Fibroblast of skin of scalp (primary cell): ENCODE data around the gene COX15.
"Not testable (repeated sequence)": the region's sequence is repeated elsewhere in the genome, so short reads cannot be mapped to it uniquely, and the experiment has no call there.

Experiments
- DNase-seq: peaks from one replicate; pipeline ENCODE4 v3.0.0-alpha.2; 2013

Gene COX15

DNA sequence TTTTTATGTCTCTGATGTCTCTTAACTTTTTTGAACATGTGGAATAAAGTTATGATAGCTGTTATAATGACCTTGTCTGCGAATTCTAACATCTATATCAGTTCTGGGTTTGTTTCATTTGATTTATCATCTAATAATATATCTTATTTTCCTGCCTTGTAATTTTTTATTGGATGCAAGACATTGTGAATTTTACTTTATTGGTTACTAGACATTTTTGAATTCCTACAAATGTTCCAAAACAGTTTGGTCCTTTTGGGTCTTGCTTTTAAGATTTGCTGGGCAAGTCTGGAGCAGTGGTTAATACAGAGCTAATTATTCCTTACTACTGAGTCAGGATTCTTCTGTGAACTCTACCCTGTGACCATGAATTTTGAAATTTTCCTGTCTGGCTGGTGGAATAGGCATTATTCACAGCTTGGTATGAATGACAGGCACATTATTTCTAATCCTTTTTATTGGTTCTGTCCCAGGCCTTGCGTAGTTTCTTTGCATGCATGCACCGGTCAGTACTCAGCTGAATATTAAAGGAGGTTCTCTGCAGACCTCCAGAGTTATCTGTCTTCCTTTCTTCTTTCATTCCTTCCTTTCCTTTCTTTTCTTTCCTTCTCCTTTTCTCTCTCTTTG lies 9.1 kb upstream of the COX15 start:
- no peak for DNase-seq

DNA sequence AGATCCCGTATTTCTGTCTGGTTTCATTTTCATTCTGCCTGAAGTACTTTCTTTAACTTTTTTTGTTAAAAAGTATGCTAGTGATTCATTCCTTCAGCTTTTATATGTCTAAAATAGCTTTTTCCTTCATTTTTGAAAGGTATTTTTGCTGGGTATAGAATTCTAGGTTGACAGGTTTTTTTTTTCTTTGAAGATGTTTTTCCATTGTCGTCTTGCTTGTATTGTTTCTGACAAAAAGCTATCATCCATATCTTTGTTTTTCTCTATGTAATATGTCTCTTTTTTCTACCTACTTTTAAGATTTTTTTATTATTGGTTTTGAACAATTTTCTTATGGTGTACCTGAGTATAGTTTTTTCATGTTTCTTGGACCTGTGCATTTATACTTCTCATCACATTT lies 8.3 kb upstream of the COX15 start:
- DNase-seq: no peak

- DNase-seq: not testable (repeated sequence)
These were observed 2.2 kb upstream of the COX15 start for GRCh38 chr10:99734111-99734510.

GRCh38 chr10:99733366-99733765 lies 1.4 kb upstream of the COX15 start:
- DNase-seq: no peak

DNA sequence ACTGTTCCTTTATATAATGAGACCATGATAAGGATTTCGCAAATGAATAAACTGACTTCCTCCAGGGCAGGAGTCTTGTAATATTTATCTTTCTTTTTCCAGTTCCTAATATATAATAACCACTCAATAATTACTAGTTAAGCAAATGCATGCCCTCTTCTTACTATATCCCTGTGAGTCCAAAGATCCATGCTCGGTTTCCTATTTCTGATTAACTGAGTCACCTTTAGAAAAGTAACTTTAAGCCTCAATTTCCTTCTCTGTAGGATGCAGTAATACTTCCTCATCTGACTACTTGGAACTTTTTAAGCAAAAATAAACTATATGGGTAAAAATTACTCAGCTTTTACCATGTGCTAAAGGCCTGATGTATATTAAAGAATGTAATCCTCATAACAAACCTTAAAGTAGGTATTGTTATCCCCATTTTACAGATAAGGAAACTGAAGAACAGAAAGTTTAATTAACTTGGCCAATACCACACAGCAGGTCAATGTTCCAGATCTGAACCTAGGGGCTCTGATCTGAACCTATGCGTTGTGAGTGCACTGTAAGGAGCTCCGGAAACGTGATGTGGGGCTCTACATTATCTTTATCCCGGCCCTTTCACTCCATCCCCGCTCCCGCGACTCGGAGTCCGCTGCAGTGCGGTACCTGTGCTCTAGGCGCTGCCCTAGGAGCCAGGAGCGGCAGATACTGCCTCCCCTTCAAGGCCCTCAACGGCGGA lies 458 bp downstream of the COX15 start:
- no peak for DNase-seq

DNA sequence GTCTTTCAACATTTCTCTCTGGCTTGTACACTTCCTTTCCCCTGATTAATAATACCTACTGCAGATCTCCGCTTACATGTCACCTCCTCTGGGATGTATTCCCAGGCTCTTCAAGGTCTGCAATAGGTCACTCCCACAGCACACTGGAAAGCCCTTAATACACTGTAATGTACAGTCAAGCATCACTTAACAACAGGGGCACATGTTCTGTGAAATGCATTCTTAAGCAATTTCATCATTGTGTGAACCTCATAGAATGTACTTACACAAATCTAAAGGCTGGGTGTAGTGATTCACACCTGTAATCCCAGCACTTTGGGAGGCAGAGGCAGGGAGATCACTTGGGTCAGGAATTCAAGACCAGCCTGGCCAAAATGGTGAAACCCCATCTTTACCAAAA lies 1.9 kb downstream of the COX15 start:
- no peak for DNase-seq

- DNase-seq: no peak
These were observed 11.5 kb downstream of the COX15 start for GRCh38 chr10:99720387-99720786.

DNA sequence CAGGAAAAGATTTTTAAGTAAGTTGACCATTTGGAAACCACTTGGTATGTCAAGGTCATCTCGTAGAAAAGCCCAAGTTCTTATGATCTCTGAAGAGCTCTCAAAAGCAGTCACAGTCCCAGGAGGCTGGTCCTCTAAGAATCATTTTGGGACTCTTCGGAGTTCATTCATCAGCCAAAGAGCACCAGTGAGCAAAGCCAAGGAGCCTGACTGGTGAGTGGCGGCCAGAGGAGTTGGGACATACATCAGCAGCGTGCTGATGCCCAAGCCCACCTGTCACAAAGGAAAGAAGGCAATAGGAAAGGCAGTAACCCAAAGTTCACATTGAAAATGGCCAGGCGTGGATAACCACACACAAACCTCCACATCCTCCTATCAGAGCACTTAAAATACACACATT lies 17.5 kb downstream of the COX15 start:
- DNase-seq: no peak

GRCh38 chr10:99711129-99711719 lies 20.7 kb downstream of the COX15 start:
- peak; percentile 67 for DNase-seq

- DNase-seq: peak; percentile 36
These were observed 22.3 kb downstream of the COX15 start for GRCh38 chr10:99709480-99710229.

DNA sequence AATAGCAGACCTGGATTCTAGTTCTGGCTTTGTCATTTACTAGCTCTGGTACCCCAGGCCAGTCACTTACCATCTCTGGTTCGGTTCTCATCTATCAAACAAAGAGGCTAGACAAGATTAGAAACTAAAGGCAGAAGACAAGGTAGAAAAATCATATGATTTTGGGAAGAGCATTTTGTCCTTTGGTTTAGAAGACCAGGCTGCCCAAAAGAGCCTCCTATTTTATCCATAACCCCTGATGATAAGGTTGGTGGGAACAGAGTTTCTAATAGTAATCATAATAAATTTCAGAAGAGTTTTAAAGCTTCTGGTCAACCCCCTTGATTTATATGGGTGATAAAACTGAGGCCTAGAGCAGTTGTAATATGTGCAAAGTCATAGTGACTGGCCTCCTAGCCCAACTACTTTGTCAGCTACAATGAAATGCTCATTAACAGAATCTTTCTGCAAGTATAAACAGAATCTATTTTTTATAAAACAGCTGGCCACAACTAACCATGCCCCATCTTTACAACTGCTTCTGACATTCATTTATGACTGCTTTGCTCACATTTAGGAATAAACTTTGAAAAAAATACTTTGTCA lies 23.4 kb downstream of the COX15 start:
- DNase-seq: no peak

DNA sequence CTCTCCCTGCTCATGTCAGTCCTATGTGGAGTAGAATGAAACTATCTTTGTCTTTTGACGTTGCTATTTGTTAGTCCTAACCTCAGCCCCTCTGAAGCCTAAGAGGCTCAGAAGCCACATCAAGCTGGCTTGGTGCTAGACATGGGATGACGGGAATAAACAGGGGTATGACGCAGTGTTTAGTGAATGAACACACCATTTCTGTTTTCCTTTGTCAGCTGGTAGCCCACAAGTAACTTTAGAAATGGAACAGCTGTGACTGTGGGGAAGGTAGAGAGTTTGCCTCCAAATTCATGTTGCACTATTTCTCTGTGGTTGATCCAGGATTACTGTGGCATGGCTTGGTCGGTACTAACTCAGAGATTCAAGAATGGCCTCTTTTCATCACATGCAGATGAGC lies 31.3 kb downstream of the COX15 start:
- no peak for DNase-seq

DNA sequence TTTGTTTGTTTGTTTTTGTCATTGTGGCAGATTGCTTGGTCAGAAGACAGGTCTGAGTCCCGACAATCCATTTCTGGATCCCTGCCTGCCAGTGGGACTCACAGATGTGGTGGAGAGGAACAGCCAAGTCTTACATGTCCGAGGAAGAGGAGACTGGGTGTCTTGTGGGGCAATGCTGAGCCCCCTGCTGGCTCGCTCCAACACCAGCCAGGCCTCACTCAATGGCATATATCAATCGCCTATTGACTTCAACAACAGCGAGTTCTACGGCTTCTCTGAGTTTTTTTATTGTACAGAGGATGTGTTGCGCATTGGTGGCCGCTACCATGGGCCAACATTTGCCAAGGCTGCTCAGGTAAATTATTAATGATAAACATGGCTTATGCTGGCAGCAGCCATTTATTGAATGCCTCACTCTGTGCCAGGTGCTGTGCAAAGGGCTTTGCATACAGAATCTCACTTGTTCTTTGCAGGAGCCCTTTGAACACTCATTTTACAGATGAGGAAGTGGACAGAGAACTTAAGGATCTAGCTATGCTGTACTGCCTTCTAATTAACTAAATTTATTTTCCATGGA lies 33.3 kb downstream of the COX15 start:
- DNase-seq: peak; percentile 3

- DNase-seq: peak; percentile 31
These were observed 36.2 kb downstream of the COX15 start for GRCh38 chr10:99695761-99696160.

- peak; percentile 90 for DNase-seq
These were observed 37.9 kb downstream of the COX15 start for GRCh38 chr10:99693933-99694583.

DNA sequence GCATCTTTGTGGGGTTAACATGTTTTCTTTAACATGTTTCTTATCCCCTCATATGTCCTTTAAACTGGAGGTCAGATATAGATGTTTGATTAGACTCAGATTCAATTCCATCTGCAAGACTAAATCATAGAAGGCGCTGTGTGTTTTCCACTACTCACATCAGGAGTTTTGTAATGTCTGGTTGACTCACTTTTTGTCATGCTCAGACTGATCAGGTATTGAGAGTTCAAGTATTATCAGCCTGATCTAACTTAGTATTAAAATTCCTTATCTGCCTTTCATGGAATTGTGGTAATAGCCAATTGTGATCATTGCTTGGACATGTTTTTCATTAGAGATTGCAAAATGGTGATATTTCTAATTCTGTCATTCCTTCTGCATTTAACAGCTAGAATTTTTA lies 42.5 kb downstream of the COX15 start:
- DNase-seq: no peak

GRCh38 chr10:99685597-99685967 lies 46.3 kb downstream of the COX15 start:
- no peak for DNase-seq

DNA sequence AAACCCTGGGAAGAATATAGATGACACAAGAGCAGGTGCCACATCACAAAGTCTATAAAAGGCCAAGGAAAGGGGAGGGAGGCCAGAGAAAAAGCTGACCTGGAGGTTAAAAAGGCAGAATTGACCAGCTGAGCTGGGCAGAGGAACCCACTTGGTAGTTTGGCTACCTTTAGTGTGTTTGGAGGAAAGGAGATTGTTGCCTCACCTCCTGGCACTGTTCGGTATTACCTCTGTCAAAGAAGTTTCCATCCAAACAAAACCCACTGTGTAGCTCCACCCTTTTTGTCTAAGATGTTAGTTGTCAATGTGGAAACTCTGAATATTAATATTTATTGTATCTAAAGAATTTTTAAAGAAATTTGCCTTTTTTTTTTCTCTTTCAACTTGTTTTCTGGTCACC lies 49.2 kb downstream of the COX15 start:
- no peak for DNase-seq
